Testis (tissue), 3 donors: ENCODE data around the gene GFPT2. TPM values are rescaled to one million over a fixed set of nuclear protein-coding genes. Genes with fewer than 3 reads are reported as not detected.

Experiments
- DNase-seq: peaks from one replicate; pipeline ENCODE4 v3.0.0-alpha.2; 2019
- H3K27ac ChIP-seq, 2 donors: fragments of 200-600 bp; sonication (generic); one replicate each; pipeline ENCODE4 v1.5.1; 2019
- H3K27me3 ChIP-seq: fragments of 200-600 bp; sonication (generic); one replicate; pipeline ENCODE4 v1.5.1; 2019
- H3K36me3 ChIP-seq: fragments of 200-600 bp; sonication (generic); one replicate; pipeline ENCODE4 v1.5.1; 2017; ENCODE audit warnings: low read depth; ENCODE audit errors: missing control alignments
- H3K4me1 ChIP-seq: fragments of 200-600 bp; sonication (generic); one replicate; pipeline ENCODE4 v1.5.1; 2019
- H3K4me3 ChIP-seq, 2 donors: fragments of 200-600 bp; sonication (generic); one replicate each; pipeline ENCODE4 v1.5.1; 2017 to 2019
- H3K9me3 ChIP-seq: fragments of 200-600 bp; sonication (generic); one replicate; pipeline ENCODE4 v1.5.1; 2017
- CTCF ChIP-seq, 3 experiments: fragments of 450-650 bp in 2 of 3; fragments of 200-600 bp in 1 of 3; sonication (generic) in 1 of 3; IDR thresholded peaks; one replicate each; pipeline ENCODE4 v1.5.1; 2016 to 2019; ENCODE audit warnings: antibody characterized with exemption in 3 of 3, mild to moderate bottlenecking in 2 of 3, moderate library complexity in 1 of 3
- POLR2A ChIP-seq: fragments of 450-650 bp; IDR thresholded peaks from one replicate; pipeline ENCODE4 v1.6.1; 2017; ENCODE audit warnings: antibody characterized with exemption, mild to moderate bottlenecking, moderate library complexity
- WGBS, 2 donors: methylation state at CpG; one replicate each; pipeline ENCODE4 v1.1.5; 2018; 5-methylcytosine and 5-hydroxymethylcytosine counted together
- intact Hi-C: fragments of 100-400 bp; cut with DNase I; formaldehyde crosslinking; loops from one replicate; pipeline ENCODE4 v1.15.1; 2023; ENCODE audit warnings: low total_unique reads
- polyA plus RNA-seq: library from polyadenylated mRNA; stranded (reverse); fragments of 350-450 nt; fragmentation: Illumina TruSeq; extraction: RNeasy Lipid Tissue Mini Kit (QIAGEN cat#74804); gene quantifications from one replicate; pipeline ENCODE4 v1.2.3, GENCODE V29; 2014; ENCODE audit warnings: low read depth, low replicate concordance; ENCODE audit not compliant: insufficient read depth
- total RNA-seq, 2 donors: library from RNA; depleted of rRNA; stranded (reverse); fragments of >200 nt; gene quantifications; one replicate each; pipeline ENCODE4 v1.2.3, GENCODE V29; 2016

Gene GFPT2
- total and polyA plus RNA-seq, 3 donors from 2014 or later = 17.6 to 21.7 (median 17.9) TPM

- WGBS, 2 donors = 42 to 47% methylated on average over 3 of the region's 3 CpGs
- H3K4me1 ChIP-seq = peaks cover 26% of the 10 kb centered on the region
- peak; percentile 15 for DNase-seq
Observed at GRCh38 chr5:180289433-180289832, 63.7 kb downstream of the GFPT2 start.

GRCh38 chr5:180287868-180288267 is 65.3 kb downstream of the GFPT2 start:
- Histone ChIP-seq H3K9me3 (no peaks in the 10 kb centered on the region), H3K4me1 (peaks cover 19% of the 10 kb centered on the region), H3K27me3 (no peaks in the 10 kb centered on the region), H3K27ac (no peak overlapping the region), H3K36me3 (no peaks in the 10 kb centered on the region), H3K4me3 (no peak overlapping the region)
- TF ChIP-seq POLR2A (no peak), CTCF (IDR thresholded peaks at IDR 0.05) (no peak)
- WGBS, 2 donors = 60 to 72% methylated on average over 7 of the region's 7 CpGs
- intact Hi-C loops = no loop called here
- DNase-seq = no peak

More at GRCh38 chr5:180289433-180289832, 63.7 kb downstream of the GFPT2 start:
- Histone ChIP-seq H3K9me3 (no peaks in the 10 kb centered on the region), H3K36me3 (no peaks in the 10 kb centered on the region), H3K27ac (no peak overlapping the region), H3K27me3 (no peaks in the 10 kb centered on the region), H3K4me3 (no peak overlapping the region)
- intact Hi-C loops = no loop called here
- TF ChIP-seq POLR2A (no peak), CTCF (IDR thresholded peaks at IDR 0.05) (no peak)

GRCh38 chr5:180287404-180287803 is 65.7 kb downstream of the GFPT2 start:
- Histone ChIP-seq H3K27me3 (no peaks in the 10 kb centered on the region), H3K9me3 (no peaks in the 10 kb centered on the region), H3K36me3 (no peaks in the 10 kb centered on the region), H3K4me3 (no peak overlapping the region), H3K27ac (no peak overlapping the region), H3K4me1 (peaks cover 19% of the 10 kb centered on the region)
- intact Hi-C loops = no loop called here
- TF ChIP-seq POLR2A = no peak
- TF ChIP-seq CTCF (IDR thresholded peaks at IDR 0.05) = no peak
- no peak for DNase-seq
- 93 to 100% methylated on average over 2 of the region's 2 CpGs for WGBS, 2 donors

GRCh38 chr5:180284149-180284548 is 69.0 kb downstream of the GFPT2 start:
- WGBS, 2 donors = 77 to 80% methylated on average over 10 of the region's 10 CpGs
- peaks cover 5% of the 10 kb centered on the region for H3K4me1 ChIP-seq
- no peaks in the 10 kb centered on the region for H3K9me3 ChIP-seq
- no peaks in the 10 kb centered on the region for H3K36me3 ChIP-seq
- no peak for DNase-seq
- H3K27me3 ChIP-seq = no peaks in the 10 kb centered on the region
- H3K27ac ChIP-seq = no peak overlapping the region
- intact Hi-C loops = no loop called here
- H3K4me3 ChIP-seq = no peak overlapping the region
- TF ChIP-seq CTCF (IDR thresholded peaks at IDR 0.05) (no peak), POLR2A (no peak)

- no peaks in the 10 kb centered on the region for H3K27me3 ChIP-seq
- WGBS, 2 donors = 64 to 73% methylated on average over 10 of the region's 10 CpGs
- no peaks in the 10 kb centered on the region for H3K36me3 ChIP-seq
- H3K27ac ChIP-seq = no peak overlapping the region
- H3K9me3 ChIP-seq = no peaks in the 10 kb centered on the region
- no peak for TF ChIP-seq POLR2A
- TF ChIP-seq CTCF (IDR thresholded peaks at IDR 0.05) = no peak
- intact Hi-C loops = no loop called here
- H3K4me3 ChIP-seq = no peak overlapping the region
- H3K4me1 ChIP-seq = peaks cover 5% of the 10 kb centered on the region
- DNase-seq = no peak
Observed at GRCh38 chr5:180283026-180283615, 70.0 kb downstream of the GFPT2 start.
